AG09309 (cell line): ENCODE measurements around the gene ARL2BP.

ENCODE experiments used
- DNase-seq: peaks from one replicate; pipeline ENCODE4 v3.0.0-alpha.2; 2010; ENCODE audit warnings: low read depth
- H3K4me3 ChIP-seq: 2 replicates; pipeline ENCODE4 v1.5.1; 2011; ENCODE audit warnings: mild to moderate bottlenecking, low read depth, low read length, moderate library complexity; ENCODE audit not compliant: control insufficient read depth
- TF ChIP-seq, protein P1 (sequence below): IDR thresholded peaks from 2 replicates; pipeline ENCODE4 v1.5.1; 2011; ENCODE audit warnings: mild to moderate bottlenecking, low read depth, low read length, inconsistent platforms; ENCODE audit not compliant: insufficient read depth, control insufficient read depth; ENCODE audit errors: missing control alignments

ARL2BP gene

GRCh38 chr16:57256601-57257395 lies 11.7 kb downstream of the ARL2BP start:
- H3K4me3 ChIP-seq, result no peak overlapping the region
- TF ChIP-seq, protein P1, sequence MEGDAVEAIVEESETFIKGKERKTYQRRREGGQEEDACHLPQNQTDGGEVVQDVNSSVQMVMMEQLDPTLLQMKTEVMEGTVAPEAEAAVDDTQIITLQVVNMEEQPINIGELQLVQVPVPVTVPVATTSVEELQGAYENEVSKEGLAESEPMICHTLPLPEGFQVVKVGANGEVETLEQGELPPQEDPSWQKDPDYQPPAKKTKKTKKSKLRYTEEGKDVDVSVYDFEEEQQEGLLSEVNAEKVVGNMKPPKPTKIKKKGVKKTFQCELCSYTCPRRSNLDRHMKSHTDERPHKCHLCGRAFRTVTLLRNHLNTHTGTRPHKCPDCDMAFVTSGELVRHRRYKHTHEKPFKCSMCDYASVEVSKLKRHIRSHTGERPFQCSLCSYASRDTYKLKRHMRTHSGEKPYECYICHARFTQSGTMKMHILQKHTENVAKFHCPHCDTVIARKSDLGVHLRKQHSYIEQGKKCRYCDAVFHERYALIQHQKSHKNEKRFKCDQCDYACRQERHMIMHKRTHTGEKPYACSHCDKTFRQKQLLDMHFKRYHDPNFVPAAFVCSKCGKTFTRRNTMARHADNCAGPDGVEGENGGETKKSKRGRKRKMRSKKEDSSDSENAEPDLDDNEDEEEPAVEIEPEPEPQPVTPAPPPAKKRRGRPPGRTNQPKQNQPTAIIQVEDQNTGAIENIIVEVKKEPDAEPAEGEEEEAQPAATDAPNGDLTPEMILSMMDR, result no peak
- DNase-seq, result no peak

GRCh38 chr16:57257455-57258070 lies 12.5 kb downstream of the ARL2BP start:
- no peak overlapping the region for H3K4me3 ChIP-seq
- TF ChIP-seq, protein P1, result no peak
- DNase-seq, result no peak

DNA sequence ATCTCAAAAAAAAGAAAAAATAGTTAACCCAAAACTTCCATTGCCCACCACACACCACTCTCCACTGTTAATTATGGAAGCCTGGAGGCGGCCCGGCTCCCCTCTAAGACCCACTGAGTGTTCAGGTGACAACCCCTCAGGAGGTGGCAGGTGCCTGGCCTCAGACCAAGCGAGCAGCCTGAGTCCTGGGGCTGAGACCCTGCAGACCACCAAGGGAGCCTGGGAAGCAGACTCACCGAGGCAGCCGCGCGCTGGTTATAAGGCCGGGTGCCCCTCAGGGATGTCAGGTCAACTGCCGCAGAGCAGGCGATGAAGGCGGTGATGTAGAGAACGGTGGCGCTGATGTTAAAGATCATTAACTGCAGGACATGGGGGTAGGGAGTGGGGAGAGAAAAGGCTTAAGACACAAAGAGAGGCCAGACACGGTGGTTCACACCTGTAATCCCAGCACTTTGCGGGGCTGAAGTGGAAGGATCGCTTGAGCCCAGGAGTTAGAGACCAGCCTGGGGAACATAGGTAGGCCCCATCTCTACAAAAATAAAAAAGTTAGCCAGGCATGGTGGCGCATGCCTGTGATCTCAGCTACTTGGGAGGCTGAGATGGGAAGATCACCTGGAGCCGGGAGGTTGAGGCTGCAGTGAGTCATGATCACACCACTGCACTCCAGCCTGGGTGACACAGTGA lies 13.3 kb downstream of the ARL2BP start:
- DNase-seq, result no peak
- TF ChIP-seq, protein P1, result no peak
- H3K4me3 ChIP-seq, result no peak overlapping the region

GRCh38 chr16:57258910-57259475 lies 13.9 kb downstream of the ARL2BP start:
- TF ChIP-seq, protein P1, result no peak
- DNase-seq, result no peak
- H3K4me3 ChIP-seq, result no peak overlapping the region

- H3K4me3 ChIP-seq, result no peak overlapping the region
- TF ChIP-seq, protein P1, result no peak
- DNase-seq, result no peak
Measured at GRCh38 chr16:57260294-57260929, 15.4 kb downstream of the ARL2BP start.

- DNase-seq, result no peak
- no peak overlapping the region for H3K4me3 ChIP-seq
- TF ChIP-seq, protein P1, result no peak
Measured at GRCh38 chr16:57261806-57262205, 16.7 kb downstream of the ARL2BP start.
